ENCODE results near the gene RNF7. TPM values are rescaled to one million over a fixed set of nuclear protein-coding genes. Genes with fewer than 3 reads are reported as not detected.
"Not testable (repeated sequence)": the region's sequence is repeated elsewhere in the genome, so short reads cannot be mapped to it uniquely, and the experiment has no call there.

RNF7 gene
- polyA plus RNA-seq, 1 experiment = 74.4 TPM

DNA sequence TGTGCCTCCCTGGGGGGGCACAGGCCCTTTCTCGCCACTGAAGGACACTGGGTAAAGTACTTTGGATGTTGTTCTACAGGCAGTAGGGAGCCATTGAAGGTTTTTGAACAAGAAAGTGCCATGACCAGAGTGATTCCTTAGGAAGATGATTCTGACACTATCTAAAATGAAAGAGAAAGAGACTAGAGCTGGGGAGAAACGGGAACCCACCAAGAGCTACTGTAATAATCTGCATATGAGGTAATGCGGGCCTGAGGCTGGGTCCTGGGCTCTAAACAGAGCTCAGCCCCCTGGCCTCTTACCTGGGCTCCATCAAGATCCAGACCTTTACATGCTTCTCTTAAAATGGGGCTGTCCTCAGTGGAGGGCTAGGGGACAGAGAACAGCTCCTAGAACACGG, 50.1 kb downstream of the RNF7 start:
- ChIA-PET POLR2A (no interaction called here), CTCF (no interaction called here)
- H3K27me3 ChIP-seq (ENCODE audit: control insufficient read depth, insufficient read depth, low read length) = 0 out of 2 replicates have a peak, but pooled peaks cover 2% of the 10 kb centered on the region
- no peaks in the 10 kb centered on the region for H3K36me3 ChIP-seq (ENCODE audit: control insufficient read depth, insufficient read depth, low read length)
- no peak for DNase-seq (ENCODE audit: low read depth)
- TF ChIP-seq, protein P1, sequence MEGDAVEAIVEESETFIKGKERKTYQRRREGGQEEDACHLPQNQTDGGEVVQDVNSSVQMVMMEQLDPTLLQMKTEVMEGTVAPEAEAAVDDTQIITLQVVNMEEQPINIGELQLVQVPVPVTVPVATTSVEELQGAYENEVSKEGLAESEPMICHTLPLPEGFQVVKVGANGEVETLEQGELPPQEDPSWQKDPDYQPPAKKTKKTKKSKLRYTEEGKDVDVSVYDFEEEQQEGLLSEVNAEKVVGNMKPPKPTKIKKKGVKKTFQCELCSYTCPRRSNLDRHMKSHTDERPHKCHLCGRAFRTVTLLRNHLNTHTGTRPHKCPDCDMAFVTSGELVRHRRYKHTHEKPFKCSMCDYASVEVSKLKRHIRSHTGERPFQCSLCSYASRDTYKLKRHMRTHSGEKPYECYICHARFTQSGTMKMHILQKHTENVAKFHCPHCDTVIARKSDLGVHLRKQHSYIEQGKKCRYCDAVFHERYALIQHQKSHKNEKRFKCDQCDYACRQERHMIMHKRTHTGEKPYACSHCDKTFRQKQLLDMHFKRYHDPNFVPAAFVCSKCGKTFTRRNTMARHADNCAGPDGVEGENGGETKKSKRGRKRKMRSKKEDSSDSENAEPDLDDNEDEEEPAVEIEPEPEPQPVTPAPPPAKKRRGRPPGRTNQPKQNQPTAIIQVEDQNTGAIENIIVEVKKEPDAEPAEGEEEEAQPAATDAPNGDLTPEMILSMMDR (IDR thresholded peaks at IDR 0.05; ENCODE audit: insufficient read depth, low read depth, low read length) = no peak
- no peak overlapping the region for H3K4me3 ChIP-seq (ENCODE audit: low read depth, low read length)

DNA sequence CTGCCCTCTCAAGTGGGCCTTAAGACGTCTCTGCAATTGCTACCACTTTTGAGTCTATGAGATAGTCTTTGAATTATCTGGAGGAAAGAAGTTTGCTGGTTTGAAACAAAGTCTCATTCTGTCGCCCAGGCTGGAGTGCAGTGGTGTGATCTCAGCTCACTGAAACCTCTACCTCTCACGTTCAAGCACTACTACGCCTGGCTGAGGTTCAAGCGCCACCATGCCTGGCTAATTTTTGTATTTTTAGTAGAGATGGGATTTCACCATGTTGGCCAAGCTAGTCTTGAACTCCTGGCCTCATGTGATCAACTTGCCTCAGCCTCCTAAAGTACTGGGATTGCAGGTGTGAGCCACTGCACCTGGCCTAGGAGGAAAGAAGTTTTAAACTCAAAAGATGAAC, 50.7 kb downstream of the RNF7 start:
- POLR2A ChIA-PET; H3K36me3 ChIP-seq (ENCODE audit: control insufficient read depth, insufficient read depth, low read length); H3K27me3 ChIP-seq (ENCODE audit: control insufficient read depth, insufficient read depth, low read length); DNase-seq (ENCODE audit: low read depth); CTCF ChIA-PET; H3K4me3 ChIP-seq (ENCODE audit: low read depth, low read length): not testable (repeated sequence)

DNA sequence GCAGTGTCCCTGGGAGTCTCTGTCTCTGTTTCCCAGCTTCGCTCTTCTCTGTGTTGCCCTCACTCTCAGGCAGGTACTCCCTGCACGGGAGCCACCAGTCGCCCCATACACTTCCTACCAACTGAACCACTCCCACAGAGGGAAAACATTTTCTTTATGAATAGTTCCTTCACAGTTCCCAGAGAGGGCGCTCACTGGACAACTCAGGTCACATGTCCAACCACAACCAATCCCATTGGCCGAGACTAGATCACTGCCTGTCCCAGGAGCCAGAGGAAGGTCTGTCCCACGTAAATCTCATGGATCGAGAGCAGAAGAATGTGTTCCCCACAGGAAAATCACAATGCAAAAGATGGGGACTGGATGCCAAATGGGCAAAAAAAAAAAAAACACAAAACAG, 51.2 kb downstream of the RNF7 start:
- no peak for DNase-seq (ENCODE audit: low read depth)
- CTCF ChIA-PET = no interaction called here
- no peaks in the 10 kb centered on the region for H3K36me3 ChIP-seq (ENCODE audit: control insufficient read depth, insufficient read depth, low read length)
- TF ChIP-seq, protein P1 (IDR thresholded peaks at IDR 0.05; ENCODE audit: insufficient read depth, low read depth, low read length) = no peak
- POLR2A ChIA-PET = no interaction called here
- H3K4me3 ChIP-seq (ENCODE audit: low read depth, low read length) = no peak overlapping the region
- no peaks in the 10 kb centered on the region for H3K27me3 ChIP-seq (ENCODE audit: control insufficient read depth, insufficient read depth, low read length)

DNA sequence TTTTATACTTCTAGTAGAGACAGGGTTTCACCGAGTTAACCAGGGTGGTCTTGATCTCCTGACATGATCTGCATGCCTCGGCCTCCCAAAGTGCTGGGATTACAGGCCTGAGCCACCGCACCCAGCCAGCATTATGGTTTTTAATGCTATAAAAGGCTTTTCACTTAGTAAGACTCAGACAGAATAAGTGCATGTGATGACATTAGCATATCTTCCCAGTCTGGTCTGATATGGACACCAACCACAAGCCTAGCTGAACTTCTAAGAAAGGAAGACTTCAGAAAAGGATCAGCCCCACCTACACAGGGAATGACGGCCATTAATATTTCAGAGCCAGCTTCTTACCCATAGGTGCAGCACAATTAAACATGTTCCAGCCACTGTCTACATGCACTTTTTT, 52.1 kb downstream of the RNF7 start:
- ChIA-PET POLR2A (no interaction called here), CTCF (no interaction called here)
- DNase-seq (ENCODE audit: low read depth) = no peak
- H3K27me3 ChIP-seq (ENCODE audit: control insufficient read depth, insufficient read depth, low read length) = no peaks in the 10 kb centered on the region
- H3K4me3 ChIP-seq (ENCODE audit: low read depth, low read length) = no peak overlapping the region
- no peaks in the 10 kb centered on the region for H3K36me3 ChIP-seq (ENCODE audit: control insufficient read depth, insufficient read depth, low read length)
- TF ChIP-seq, protein P1 (IDR thresholded peaks at IDR 0.05; ENCODE audit: insufficient read depth, low read depth, low read length) = no peak

DNA sequence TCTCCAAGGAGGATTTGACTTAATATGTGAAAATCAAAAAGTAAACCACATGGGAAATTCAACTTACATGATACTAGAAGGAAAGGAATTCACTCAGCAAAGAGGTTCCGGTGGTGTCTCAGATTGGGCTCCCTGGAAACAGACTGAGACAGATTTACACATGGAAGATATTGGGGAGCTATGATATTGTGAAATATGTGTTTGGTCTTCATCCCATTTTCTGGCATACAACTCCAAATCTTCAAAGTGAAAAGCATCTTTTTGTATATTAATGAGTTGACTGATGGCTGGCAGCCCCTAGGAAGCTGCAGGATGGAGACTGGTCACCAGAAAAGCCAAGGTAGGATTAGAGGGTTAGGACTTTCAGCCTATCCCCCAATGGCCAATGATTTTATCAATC, 54.4 kb downstream of the RNF7 start:
- no peaks in the 10 kb centered on the region for H3K27me3 ChIP-seq (ENCODE audit: control insufficient read depth, insufficient read depth, low read length)
- POLR2A ChIA-PET = no interaction called here
- TF ChIP-seq, protein P1 (IDR thresholded peaks at IDR 0.05; ENCODE audit: insufficient read depth, low read depth, low read length) = no peak
- CTCF ChIA-PET = interaction anchor here (0.7 kb wide), 1 partner anchor 9 kb away, joined by 3 read pairs; no protein-coding TSS in a partner anchor
- no peak for DNase-seq (ENCODE audit: low read depth)
- no peak overlapping the region for H3K4me3 ChIP-seq (ENCODE audit: low read depth, low read length)
- no peaks in the 10 kb centered on the region for H3K36me3 ChIP-seq (ENCODE audit: control insufficient read depth, insufficient read depth, low read length)

DNA sequence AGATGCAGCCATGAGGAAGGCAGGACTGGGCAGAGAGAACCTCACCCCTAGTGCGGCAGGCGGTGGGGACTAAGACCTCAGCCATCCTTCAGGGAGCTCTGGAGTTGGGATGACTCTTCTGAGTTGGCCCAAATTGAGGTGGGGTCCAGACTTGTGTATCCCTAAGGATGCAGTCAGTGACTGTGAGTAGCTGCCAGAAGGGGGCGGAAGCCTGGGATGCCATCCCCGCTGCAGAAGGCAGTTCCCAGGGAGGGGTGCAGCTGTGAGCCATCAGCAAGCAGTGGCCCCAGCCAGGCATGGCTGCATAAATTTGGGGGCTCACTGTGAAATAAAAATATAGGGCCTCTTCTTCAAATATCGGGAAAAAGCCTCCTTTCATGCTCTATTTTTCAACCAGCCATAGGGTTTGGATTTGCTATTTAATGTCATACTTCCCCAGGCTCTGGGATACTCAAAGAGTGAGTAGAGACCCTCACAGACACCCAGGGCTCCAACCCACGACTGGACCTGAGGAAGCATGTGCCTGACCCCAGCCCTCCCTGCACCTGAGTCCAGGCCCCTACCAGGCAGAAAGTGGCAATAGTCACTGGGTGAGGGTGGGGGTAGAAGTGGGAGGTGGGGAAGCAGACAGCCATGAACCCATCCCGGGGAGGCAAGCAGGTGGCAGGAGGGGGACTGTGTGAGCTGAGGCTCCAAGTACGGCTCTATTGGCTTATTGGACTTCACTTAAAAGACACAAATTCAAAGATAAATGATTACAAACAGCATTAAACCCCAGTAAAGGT, 55.6 kb downstream of the RNF7 start:
- Histone ChIP-seq H3K4me3 (ENCODE audit: low read depth, low read length) (no peak overlapping the region), H3K27me3 (ENCODE audit: control insufficient read depth, insufficient read depth, low read length) (no peaks in the 10 kb centered on the region), H3K36me3 (ENCODE audit: control insufficient read depth, insufficient read depth, low read length) (no peaks in the 10 kb centered on the region)
- POLR2A ChIA-PET = no interaction called here
- CTCF ChIA-PET = interaction anchor here (0.7 kb wide), 1 partner anchor 10 kb away, joined by 3 read pairs; no protein-coding TSS in a partner anchor
- DNase-seq (ENCODE audit: low read depth) = no peak
- TF ChIP-seq, protein P1 (IDR thresholded peaks at IDR 0.05; ENCODE audit: insufficient read depth, low read depth, low read length) = no peak

All from BJ (cell line).